Measurements from ENCODE around the gene TMED4.
A peak's percentile ranks its signal among the peaks of the same experiment; 100 is the strongest.

Gene TMED4

GRCh38 chr7:44539669-44540506 is 42.1 kb downstream of the TMED4 start:
- DNase-seq = no peak

GRCh38 chr7:44538798-44539668 is 43.0 kb downstream of the TMED4 start:
- DNase-seq = no peak

GRCh38 chr7:44538093-44538797 is 43.8 kb downstream of the TMED4 start:
- no peak for DNase-seq

- DNase-seq = no peak
These were observed 44.6 kb downstream of the TMED4 start for GRCh38 chr7:44537442-44537841.

- DNase-seq = no peak
These were observed 45.9 kb downstream of the TMED4 start for GRCh38 chr7:44536090-44536489.

- no peak for DNase-seq
These were observed 46.5 kb downstream of the TMED4 start for GRCh38 chr7:44535348-44536064.

GRCh38 chr7:44534501-44534900 is 47.5 kb downstream of the TMED4 start:
- peak; percentile 70 for DNase-seq

GRCh38 chr7:44534087-44534486 is 47.9 kb downstream of the TMED4 start:
- no peak for DNase-seq

GRCh38 chr7:44533301-44534055 is 48.6 kb downstream of the TMED4 start:
- DNase-seq = no peak

- no peak for DNase-seq
These were observed 50.3 kb downstream of the TMED4 start for GRCh38 chr7:44531421-44532380.

- DNase-seq = no peak
These were observed 51.0 kb downstream of the TMED4 start for GRCh38 chr7:44530990-44531389.

All from activated CD8-positive, alpha-beta memory T cell treated with anti-CD3 and anti-CD28 coated beads for 24 hours (primary cell).